SKM-1 (cell line): ENCODE results near the gene NUDT15.

ENCODE experiments used
- DNase-seq: peaks from one replicate; lab custom pipeline; 2025; ENCODE audit not compliant: unreplicated experiment; lab: John Stamatoyannopoulos, UW

NUDT15 gene

DNA sequence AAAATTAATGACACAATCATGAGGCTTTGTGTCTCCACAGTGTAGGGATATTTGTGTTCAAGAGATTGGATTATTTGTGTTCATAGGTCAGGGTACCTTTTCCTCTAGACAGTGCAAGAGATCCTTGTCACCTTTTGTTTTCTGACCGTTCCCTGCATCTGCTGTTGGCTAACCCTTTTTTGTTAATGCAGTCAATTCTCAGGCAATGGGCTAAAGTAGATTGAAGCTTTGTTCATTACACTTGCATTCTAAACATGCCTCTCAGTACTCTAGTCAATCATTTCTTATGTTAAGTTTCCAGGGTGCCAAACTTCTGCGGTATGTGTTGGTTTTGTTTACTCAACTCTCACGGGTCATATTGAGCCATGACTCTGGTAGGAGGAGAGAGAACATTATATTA is 59.1 kb downstream of the NUDT15 start:
- DNase-seq: no peak
